Stomach (tissue), 4 donors: Measurements from ENCODE around the gene OMP.

ENCODE experiments used
- POLR2A ChIP-seq, 4 donors: fragments of 450-650 bp; IDR thresholded peaks; one replicate each; pipeline ENCODE4 v1.6.1; 2016; ENCODE audit warnings: antibody characterized with exemption in 4 of 4, control low read depth in 2 of 4, mild to moderate bottlenecking in 1 of 4, moderate library complexity in 1 of 4
- POLR2AphosphoS5 ChIP-seq, 3 donors: sonication (generic); formaldehyde crosslinking; IDR thresholded peaks; one replicate each; pipeline ENCODE4 v1.6.1; 2016; ENCODE audit warnings: antibody characterized with exemption in 3 of 3

GRCh38 chr11:77065878-77066228, 36.8 kb upstream of the OMP start:
- TF ChIP-seq POLR2AphosphoS5 (IDR thresholded peaks at IDR 0.05) (peak in 1 of 3 donors; percentile 45), POLR2A (IDR thresholded peaks at IDR 0.05) (no peak)
